HG03066 (cell line): ENCODE results near the gene MSTN.

ENCODE experiments used
- ATAC-seq: cut with Tn5 transposase; IDR thresholded peaks from one replicate; pipeline ENCODE4 v1.9.1; 2021; ENCODE audit warnings: low read depth; ENCODE audit not compliant: unreplicated experiment

Gene MSTN

GRCh38 chr2:190062601-190063000, at the start of gene MSTN:
Gene MSTN, minus strand, starts transcription at chr2:190062729. Its CDS starts 133 bp downstream, at chr2:190062596.
- ATAC-seq, result no peak

DNA sequence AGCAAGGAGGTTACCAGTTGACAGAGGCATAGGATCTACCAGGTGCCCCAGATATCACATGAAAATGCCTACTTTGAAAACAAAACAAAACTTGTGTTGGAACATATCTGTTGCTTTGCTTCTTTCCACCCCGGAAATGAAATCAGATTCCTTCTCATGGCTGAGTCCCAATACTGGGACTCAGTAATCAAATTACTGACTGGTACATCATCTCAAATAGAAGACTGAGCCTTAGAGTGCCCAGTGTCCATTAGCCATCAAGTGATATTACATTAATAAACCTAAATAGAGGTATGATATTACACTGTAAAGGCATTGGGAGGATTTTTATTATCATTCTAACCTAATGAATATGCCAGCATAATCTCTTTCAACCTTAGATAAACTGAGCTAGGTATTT, 48.6 kb upstream of the MSTN start:
- no peak for ATAC-seq

- no peak for ATAC-seq
These were observed 48.2 kb upstream of the MSTN start for GRCh38 chr2:190110699-190111098.

DNA sequence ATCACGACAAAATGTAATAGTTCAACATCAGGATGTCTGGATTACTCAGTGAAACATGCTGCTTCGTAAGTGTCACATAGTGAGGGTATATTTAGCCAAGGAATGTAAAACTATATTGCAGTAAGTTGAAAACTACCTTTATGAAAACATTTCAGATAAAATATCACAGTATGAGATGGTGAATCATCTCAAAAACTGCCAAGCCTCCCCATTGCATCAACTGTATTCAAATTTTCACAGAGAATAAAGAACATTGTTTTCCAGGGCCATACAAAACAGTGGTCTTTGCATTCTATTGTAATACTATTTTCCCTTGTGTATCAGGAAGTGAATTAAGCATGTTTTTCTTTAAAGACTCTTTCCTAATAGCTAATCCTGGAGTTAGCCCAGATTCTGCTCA, 47.6 kb upstream of the MSTN start:
- ATAC-seq, result no peak

- no peak for ATAC-seq
These were observed 44.9 kb upstream of the MSTN start for GRCh38 chr2:190107409-190107808.

- no peak for ATAC-seq
These were observed 44.3 kb upstream of the MSTN start for GRCh38 chr2:190106783-190107182.

DNA sequence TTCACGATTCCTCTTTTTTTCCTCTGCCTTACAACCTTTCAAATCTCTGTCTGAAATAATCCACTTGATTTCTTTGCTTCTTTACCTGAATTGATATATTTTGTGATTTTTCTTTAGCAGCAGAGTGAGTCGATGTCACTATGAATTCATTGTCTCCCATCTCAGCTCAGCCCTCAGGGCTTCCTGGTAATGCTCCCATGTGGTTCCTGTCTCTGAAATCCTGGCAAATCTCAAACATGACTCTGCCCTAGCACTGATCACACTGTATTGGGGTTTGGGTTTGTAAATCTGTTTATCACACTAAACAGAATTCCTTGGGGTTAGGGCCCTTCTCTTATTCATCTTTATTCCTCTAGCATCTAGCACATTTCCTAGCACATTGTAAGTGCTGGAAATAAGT, 43.0 kb upstream of the MSTN start:
- no peak for ATAC-seq

GRCh38 chr2:190103144-190103543, 40.6 kb upstream of the MSTN start:
- no peak for ATAC-seq

GRCh38 chr2:190099890-190100697, 37.6 kb upstream of the MSTN start:
- no peak for ATAC-seq

GRCh38 chr2:190098851-190099250, 36.3 kb upstream of the MSTN start:
- no peak for ATAC-seq

- ATAC-seq, result no peak
These were observed 34.6 kb upstream of the MSTN start for GRCh38 chr2:190097115-190097514.

DNA sequence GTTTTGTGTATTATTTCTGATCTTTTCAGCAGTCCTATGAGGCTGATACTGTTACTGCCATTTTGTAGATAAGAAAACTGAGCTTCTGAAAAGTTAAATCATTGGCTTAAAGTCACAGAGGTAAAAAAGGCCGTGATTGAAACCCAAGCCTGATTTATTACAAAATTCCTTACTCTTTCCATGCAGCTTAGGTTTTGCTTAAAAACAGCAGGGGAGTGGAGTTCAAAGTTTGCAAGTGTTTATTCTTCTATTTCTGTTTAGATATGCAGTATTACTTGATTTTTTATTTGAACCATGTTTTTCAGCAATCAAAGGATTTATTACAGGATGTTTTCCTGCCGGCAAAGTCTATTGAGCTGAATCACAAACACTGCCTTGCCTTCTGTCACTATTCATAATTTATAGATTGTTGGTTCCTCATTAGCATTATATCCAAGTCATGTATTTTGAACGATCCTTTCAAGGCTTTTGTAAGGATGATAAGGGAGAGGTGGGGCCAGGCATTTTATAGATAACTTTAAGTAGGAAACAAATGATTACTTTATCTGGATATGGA, 31.9 kb upstream of the MSTN start:
- no peak for ATAC-seq

DNA sequence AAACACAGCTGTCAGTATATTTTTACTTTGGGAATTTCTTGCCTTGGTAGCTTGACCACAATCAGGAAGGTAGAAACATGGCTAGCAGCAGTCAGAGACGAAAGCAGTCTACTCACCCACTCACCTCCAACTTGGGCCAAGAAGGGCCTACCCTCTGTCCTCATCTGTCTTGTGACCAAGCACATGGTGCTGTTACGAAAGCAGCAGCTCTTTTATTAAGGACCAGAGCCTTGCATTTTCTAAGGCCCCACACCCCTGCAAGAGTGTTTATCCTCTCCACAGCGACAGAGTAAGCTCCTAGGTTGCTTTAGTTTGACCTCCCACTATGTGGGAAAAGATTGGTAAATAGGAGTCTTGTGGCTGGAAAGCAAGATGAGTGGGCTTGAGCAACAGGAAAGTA, 31.3 kb upstream of the MSTN start:
- ATAC-seq, result no peak

DNA sequence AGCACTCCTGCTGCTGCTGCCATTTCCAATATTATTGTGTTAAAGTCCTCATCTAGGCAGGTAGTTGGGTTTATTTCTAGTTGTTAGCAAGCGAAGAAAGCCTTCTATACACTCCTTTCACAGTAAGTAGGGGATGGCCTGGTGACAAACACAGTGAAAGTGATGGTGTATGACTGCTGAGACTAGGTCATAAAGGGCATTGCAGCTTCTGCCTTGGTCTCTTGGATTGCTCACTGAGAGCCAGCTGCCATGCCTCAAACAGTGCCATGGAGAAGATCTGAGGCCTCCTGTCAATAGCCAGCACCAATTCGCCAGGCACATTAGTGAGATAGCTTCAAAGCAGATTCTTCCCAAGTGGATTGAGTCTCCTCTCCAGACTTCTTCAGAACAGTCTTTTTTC, 27.6 kb upstream of the MSTN start:
- peak; percentile 43 for ATAC-seq

- ATAC-seq, result peak; percentile 57
These were observed 26.4 kb upstream of the MSTN start for GRCh38 chr2:190088917-190089316.

GRCh38 chr2:190084704-190085103, 22.2 kb upstream of the MSTN start:
- no peak for ATAC-seq

DNA sequence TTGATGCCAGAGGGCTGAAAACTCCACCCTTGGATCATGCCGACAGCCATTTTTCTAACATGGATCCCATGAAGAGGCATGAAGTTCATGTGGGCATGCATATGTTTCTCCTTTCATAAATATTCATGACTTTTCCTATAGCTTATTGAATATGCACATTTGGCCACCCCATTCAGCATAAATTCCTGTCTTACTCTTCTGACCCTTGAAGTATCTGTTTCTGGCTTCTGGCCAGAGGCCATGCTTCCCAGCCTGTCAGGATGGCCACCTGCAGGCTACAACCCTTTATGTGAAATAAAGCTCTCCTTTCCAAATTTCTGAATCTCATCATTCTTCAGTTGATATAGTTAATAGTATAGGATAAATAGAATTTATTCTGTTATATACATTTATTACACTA, 19.6 kb upstream of the MSTN start:
- no peak for ATAC-seq

- no peak for ATAC-seq
These were observed 18.1 kb upstream of the MSTN start for GRCh38 chr2:190080527-190081049.

GRCh38 chr2:190079160-190079559, 16.6 kb upstream of the MSTN start:
- no peak for ATAC-seq

GRCh38 chr2:190075623-190076022, 13.1 kb upstream of the MSTN start:
- no peak for ATAC-seq

DNA sequence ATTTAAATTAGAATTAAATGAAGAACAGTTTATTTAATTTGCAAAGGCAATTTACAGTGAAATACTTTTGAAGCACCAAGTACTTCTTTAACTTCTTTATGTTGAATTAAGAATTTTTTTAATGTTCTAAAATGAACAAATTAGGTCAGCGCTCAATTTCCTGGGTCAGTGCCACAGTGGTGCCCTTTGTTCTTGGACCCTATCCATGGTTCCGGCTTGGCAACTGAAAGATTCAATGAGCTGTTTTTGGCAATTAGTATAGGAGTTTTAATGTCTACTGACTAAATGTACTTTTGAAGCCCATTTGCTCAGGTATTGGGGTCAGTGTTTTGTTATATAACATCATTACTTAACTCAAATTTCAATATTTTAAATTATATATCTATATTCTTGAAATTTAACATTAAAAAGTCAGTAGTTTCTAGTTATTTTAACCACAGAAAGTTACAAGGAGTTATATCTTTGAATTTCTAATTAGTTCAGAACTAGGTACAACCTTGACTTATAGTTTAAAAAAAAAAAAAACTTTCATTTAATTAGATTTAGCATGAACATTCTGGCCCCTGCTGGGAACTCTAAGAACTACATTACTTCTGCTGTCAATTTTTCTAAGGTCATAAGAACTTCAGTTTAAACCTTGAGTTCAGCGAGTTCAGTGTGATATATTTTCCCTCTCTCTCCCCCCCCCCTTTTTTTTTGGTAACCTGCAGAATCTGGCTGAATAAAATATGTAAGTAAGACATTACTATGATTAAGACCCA, 7.6 kb upstream of the MSTN start:
- ATAC-seq, result peak; percentile 58
